Uterus (tissue), 4 donors: ENCODE data around the gene AHSP. TPM values are rescaled to one million over a fixed set of nuclear protein-coding genes. Genes with fewer than 3 reads are reported as not detected.

ENCODE experiments used
- DNase-seq, 2 donors: peaks; one replicate each; pipeline ENCODE4 v3.0.0-alpha.2; 2019 to 2020
- H3K27ac ChIP-seq, 2 donors: fragments of 200-600 bp; sonication (generic); 1 replicate in 1 of 2; 2 replicates in 1 of 2; pipeline ENCODE4 v1.5.1; 2016 to 2018
- H3K27me3 ChIP-seq, 2 donors: fragments of 200-600 bp; sonication (generic); one replicate each; pipeline ENCODE4 v1.5.1; 2018 to 2019; ENCODE audit warnings: control low read depth in 1 of 2
- H3K36me3 ChIP-seq, 2 donors: fragments of 200-600 bp; sonication (generic); one replicate each; pipeline ENCODE4 v1.5.1; 2019; ENCODE audit warnings: control low read depth in 1 of 2
- H3K4me1 ChIP-seq, 2 donors: fragments of 200-600 bp; sonication (generic); one replicate each; pipeline ENCODE4 v1.5.1; 2018 to 2019; ENCODE audit warnings: control low read depth in 1 of 2
- H3K4me3 ChIP-seq, 2 donors: fragments of 200-600 bp; sonication (generic); 1 replicate in 1 of 2; 2 replicates in 1 of 2; pipeline ENCODE4 v1.5.1; 2018 to 2019; ENCODE audit warnings: mild to moderate bottlenecking in 1 of 2
- H3K9me3 ChIP-seq, 2 donors: fragments of 200-600 bp; sonication (generic); one replicate each; pipeline ENCODE4 v1.5.1; 2019; ENCODE audit warnings: control low read depth in 1 of 2
- CTCF ChIP-seq, 4 experiments: fragments of 200-600 bp in 2 of 4; fragments of 450-650 bp in 2 of 4; sonication (generic) in 2 of 4; IDR thresholded peaks; one replicate each; pipeline ENCODE4 v1.5.1; 2016 to 2019; ENCODE audit warnings: antibody characterized with exemption in 4 of 4, mild to moderate bottlenecking in 2 of 4, moderate library complexity in 1 of 4
- POLR2A ChIP-seq, 2 donors: fragments of 450-650 bp; IDR thresholded peaks; one replicate each; pipeline ENCODE4 v1.6.1; 2016; ENCODE audit warnings: antibody characterized with exemption in 2 of 2, mild to moderate bottlenecking in 1 of 2, moderate library complexity in 1 of 2
- intact Hi-C: fragments of 100-400 bp; cut with DNase I; formaldehyde crosslinking; loops from one replicate; pipeline ENCODE4 v1.15.1; 2023; ENCODE audit warnings: low total_unique reads
- total RNA-seq, 4 donors: library from RNA; depleted of rRNA in 3 of 4; stranded (reverse); fragments of >200 nt in 3 of 4; gene quantifications; one replicate each; pipeline versions ENCODE4 v1.1.0 to v1.2.4, GENCODE V29; 2014 to 2023
- donor health status: DM: yes; HTN: yes; CAD: no.

The AHSP gene
- total RNA-seq, 4 donors from 2014 or later = 5.6 TPM; not detected in 3

DNA sequence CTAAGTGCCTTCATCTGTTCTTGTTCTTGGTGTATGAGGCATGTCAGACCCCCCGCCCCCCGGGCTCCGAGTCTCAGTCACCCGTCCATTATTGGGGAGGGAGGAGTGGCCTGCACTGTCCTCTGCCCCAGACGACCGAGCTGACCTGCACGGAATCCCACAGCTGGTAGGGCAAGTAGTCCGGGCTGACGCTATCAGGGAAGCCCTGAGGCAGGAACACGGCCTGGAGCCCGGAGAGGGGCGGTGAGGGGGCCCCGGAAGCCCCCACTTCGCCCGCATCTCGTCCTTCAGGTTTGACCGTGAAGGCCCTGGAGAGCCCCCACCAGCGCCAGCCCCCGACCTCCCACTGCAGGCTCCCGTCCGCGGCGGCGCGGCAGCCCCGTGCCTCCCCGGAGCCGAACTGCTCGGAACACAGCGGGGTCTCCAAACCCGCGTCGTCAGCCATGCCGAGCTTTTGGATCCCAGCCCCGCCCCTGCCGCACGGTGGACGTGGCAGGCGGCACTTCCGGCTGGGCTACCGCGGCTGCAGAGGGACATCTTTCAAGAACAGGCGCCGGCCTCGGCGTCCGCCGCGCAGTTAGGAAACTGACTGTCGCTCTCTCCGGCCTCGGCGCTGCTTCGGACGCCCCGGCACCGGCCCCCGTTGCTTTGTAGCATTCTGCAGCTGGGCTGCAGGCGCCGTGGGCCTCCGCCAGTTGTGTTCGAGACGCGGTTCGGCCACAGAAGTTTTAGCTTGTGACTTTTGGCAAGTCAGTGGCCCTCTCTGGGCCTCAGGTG is 19.6 kb upstream of the AHSP start, which contains the start of gene RUSF1:
TSS of gene RUSF1 (minus strand) at position 463 of the 777 bp plus-strand sequence. CDS start at position 445, 18 bp downstream.
- intact Hi-C loops = no loop called here
- H3K27me3 ChIP-seq = no peaks in the 10 kb centered on the region
- H3K36me3 ChIP-seq = no peaks in the 10 kb centered on the region
- H3K4me3 ChIP-seq = peak within 1 kb of the TSS; percentile 90 to 94
- H3K27ac ChIP-seq = peak within 1 kb of the TSS; percentile 93 to 96
- no peaks in the 10 kb centered on the region for H3K9me3 ChIP-seq
- H3K4me1 ChIP-seq = peaks cover 4 to 9% of the 10 kb centered on the region in 2 donors
- peak; percentile 81 to 87 for TF ChIP-seq POLR2A (IDR thresholded peaks at IDR 0.05)
- TF ChIP-seq CTCF (IDR thresholded peaks at IDR 0.05) = peak in 2 of 4 experiments; percentile 6 to 9
- peak; percentile 88 to 90 for DNase-seq

DNA sequence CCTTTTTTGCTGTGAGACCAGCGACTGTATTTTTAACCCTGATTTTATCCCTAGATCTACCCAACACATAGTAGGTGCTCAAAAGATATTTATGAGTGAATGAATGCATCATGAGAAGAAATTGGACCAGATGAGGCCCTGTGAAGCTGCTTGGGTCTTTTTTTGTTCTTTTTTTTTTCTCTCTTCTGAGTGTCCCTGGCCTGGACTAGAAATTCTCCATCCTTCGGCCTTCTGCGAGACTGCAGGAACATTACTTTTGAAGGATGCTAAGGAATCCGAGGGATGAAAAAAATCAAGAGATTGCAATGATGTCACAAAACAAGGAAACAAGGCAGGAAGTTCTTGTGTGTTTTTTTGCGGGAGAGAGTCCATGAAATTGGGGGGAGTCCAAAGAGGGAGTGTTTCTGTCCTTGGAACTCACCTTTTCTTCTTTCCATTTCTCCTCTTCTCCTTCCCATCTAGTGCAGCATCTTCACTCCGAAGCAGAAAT is 18.9 kb upstream of the AHSP start:
- no peaks in the 10 kb centered on the region for H3K9me3 ChIP-seq
- intact Hi-C loops = no loop called here
- no peak for DNase-seq
- H3K4me1 ChIP-seq = peaks cover 4 to 9% of the 10 kb centered on the region in 2 donors
- peak overlapping the region; percentile 93 to 96 for H3K27ac ChIP-seq
- H3K36me3 ChIP-seq = no peaks in the 10 kb centered on the region
- H3K4me3 ChIP-seq = peak overlapping the region; percentile 90 to 94
- no peaks in the 10 kb centered on the region for H3K27me3 ChIP-seq
- TF ChIP-seq CTCF (IDR thresholded peaks at IDR 0.05) (no peak), POLR2A (IDR thresholded peaks at IDR 0.05) (no peak)

DNA sequence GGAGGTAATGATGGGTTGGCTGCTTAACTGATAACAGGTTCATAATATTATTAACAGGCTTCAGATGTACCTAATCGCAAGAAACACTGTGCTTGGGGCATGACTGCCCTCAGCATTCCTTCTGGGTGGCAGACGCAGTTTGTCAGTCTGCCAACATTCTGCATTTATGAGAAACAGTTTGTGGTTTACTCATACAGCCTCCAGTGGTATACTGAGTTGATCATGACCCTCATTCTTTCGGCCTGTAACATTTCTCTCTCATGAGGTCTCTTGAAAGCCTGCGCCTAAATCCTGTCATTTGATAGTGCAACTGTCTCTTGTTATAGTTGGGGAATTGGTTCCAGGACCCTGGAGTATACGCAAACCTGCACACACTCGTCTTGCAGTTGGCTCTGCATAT is 14.6 kb upstream of the AHSP start:
- Histone ChIP-seq H3K27me3 (no peaks in the 10 kb centered on the region), H3K36me3 (no peaks in the 10 kb centered on the region), H3K4me1 (peaks cover 0 to 4% of the 10 kb centered on the region in 2 donors), H3K4me3 (no peak overlapping the region), H3K27ac (no peak overlapping the region), H3K9me3 (no peaks in the 10 kb centered on the region)
- intact Hi-C loops = no loop called here
- TF ChIP-seq CTCF (IDR thresholded peaks at IDR 0.05) (no peak), POLR2A (IDR thresholded peaks at IDR 0.05) (no peak)
- DNase-seq = no peak

DNA sequence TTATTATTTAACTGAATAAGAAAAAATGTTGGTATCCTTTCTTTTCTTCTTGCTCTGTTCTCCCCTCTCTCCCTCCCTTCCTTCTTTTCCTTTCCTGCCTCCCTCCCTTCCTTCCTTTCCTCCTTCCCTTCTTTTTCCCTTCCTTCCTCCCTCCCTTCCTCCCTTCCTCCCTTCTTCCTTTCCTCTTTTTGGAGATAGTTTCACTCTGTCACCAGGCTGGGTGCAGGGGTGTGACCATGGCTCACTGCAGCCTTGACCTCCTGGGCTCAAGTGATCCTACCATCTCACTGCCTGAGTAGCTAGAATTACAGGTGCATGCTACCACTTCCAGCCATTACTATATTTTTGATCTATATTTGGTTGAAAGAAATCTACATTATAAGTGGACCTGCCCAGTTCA is 13.8 kb upstream of the AHSP start:
- Histone ChIP-seq H3K36me3 (no peaks in the 10 kb centered on the region), H3K4me3 (no peak overlapping the region), H3K4me1 (peaks cover 0 to 4% of the 10 kb centered on the region in 2 donors), H3K27ac (no peak overlapping the region), H3K9me3 (no peaks in the 10 kb centered on the region), H3K27me3 (no peaks in the 10 kb centered on the region)
- no peak for DNase-seq
- intact Hi-C loops = no loop called here
- no peak for TF ChIP-seq CTCF (IDR thresholded peaks at IDR 0.05)

- TF ChIP-seq CTCF (IDR thresholded peaks at IDR 0.05) (no peak), POLR2A (IDR thresholded peaks at IDR 0.05) (no peak)
- Histone ChIP-seq H3K4me3 (no peak overlapping the region), H3K36me3 (no peaks in the 10 kb centered on the region), H3K27ac (no peak overlapping the region), H3K9me3 (no peaks in the 10 kb centered on the region), H3K4me1 (no peaks in the 10 kb centered on the region), H3K27me3 (no peaks in the 10 kb centered on the region)
- intact Hi-C loops = no loop called here
- no peak for DNase-seq
Measured at GRCh38 chr16:31517800-31518402, 9.8 kb upstream of the AHSP start.
